ENCODE results near the gene TMA7.

The TMA7 gene

GRCh38 chr3:48451270-48451669, 11.2 kb downstream of the TMA7 start:
- H3K27me3 ChIP-seq (replicated peaks; ENCODE audit: insufficient read depth, low read length), result no peaks in the 10 kb centered on the region
- H3K9ac ChIP-seq (ENCODE audit: low read length), result no peak overlapping the region
- H2AFZ ChIP-seq (ENCODE audit: low read length), result no peak overlapping the region
- H3F3A ChIP-seq (ENCODE audit: insufficient read depth, low read length), result no peaks in the 10 kb centered on the region
- no peaks in the 10 kb centered on the region for H3K9me2 ChIP-seq (replicated peaks; ENCODE audit: insufficient read depth, low read length)
- no peaks in the 10 kb centered on the region; the same call in 1 of the 2 replicates for H3K36me3 ChIP-seq (replicated peaks; ENCODE audit: insufficient read depth, low read length)
- no peak overlapping the region for H3K27ac ChIP-seq (ENCODE audit: low read length)
- no peak for DNase-seq
- no peak overlapping the region for H3K4me3 ChIP-seq (ENCODE audit: low read length)
- no peaks in the 10 kb centered on the region for H3K4me1 ChIP-seq (ENCODE audit: low read length)
- peaks cover 22% of the 10 kb centered on the region for H3K79me2 ChIP-seq (ENCODE audit: low read length)
- H4K20me1 ChIP-seq (ENCODE audit: insufficient read depth, low read length), result no peaks in the 10 kb centered on the region
- H3K9me3 ChIP-seq (replicated peaks; ENCODE audit: insufficient read depth, low read length), result no peaks in the 10 kb centered on the region
- TF ChIP-seq EZH2phosphoT487 (IDR thresholded peaks at IDR 0.05; ENCODE audit: low read length) (no peak), CTCF (IDR thresholded peaks at IDR 0.05; ENCODE audit: low read length) (no peak), EZH2 (optimal IDR thresholded peaks at IDR 0.05; ENCODE audit: low read depth, low read length) (no peak)
- no peak overlapping the region for H3K4me2 ChIP-seq (ENCODE audit: low read depth, low read length)

DNA sequence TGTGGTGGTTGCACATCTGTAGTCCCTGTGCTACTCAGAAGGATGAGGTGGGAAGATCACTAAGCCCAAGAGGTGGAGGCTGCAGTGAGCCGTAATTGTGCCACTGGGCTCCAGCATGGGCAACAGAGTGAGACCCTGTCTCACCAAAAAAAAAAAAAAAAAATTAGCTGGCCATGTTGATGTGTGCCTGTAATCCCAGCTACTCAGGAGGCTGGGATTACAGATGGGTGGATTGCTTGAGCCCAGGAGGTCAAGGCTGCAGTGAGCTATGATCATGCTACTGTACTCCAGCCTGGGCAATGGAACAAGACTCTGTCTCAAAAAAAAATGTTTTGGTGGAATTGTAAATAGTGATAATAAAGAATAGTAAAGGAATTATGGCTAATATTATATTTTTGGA, 16.4 kb downstream of the TMA7 start:
- Histone ChIP-seq H3K4me2 (ENCODE audit: low read depth, low read length) (no peak overlapping the region), H3K27me3 (replicated peaks; ENCODE audit: insufficient read depth, low read length) (no peaks in the 10 kb centered on the region), H4K20me1 (ENCODE audit: insufficient read depth, low read length) (no peaks in the 10 kb centered on the region), H3K9ac (ENCODE audit: low read length) (no peak overlapping the region), H2AFZ (ENCODE audit: low read length) (no peak overlapping the region), H3K79me2 (ENCODE audit: low read length) (no peaks in the 10 kb centered on the region), H3K9me3 (replicated peaks; ENCODE audit: insufficient read depth, low read length) (no peaks in the 10 kb centered on the region), H3K4me1 (ENCODE audit: low read length) (no peaks in the 10 kb centered on the region), H3F3A (ENCODE audit: insufficient read depth, low read length) (no peaks in the 10 kb centered on the region), H3K9me2 (replicated peaks; ENCODE audit: insufficient read depth, low read length) (no peaks in the 10 kb centered on the region), H3K4me3 (ENCODE audit: low read length) (no peak overlapping the region), H3K36me3 (replicated peaks; ENCODE audit: insufficient read depth, low read length) (peaks cover 4% of the 10 kb centered on the region), H3K27ac (ENCODE audit: low read length) (no peak overlapping the region)
- DNase-seq, result peak; percentile 32
- TF ChIP-seq EZH2phosphoT487 (IDR thresholded peaks at IDR 0.05; ENCODE audit: low read length) (no peak), EZH2 (optimal IDR thresholded peaks at IDR 0.05; ENCODE audit: low read depth, low read length) (no peak), CTCF (IDR thresholded peaks at IDR 0.05; ENCODE audit: low read length) (no peak)

DNA sequence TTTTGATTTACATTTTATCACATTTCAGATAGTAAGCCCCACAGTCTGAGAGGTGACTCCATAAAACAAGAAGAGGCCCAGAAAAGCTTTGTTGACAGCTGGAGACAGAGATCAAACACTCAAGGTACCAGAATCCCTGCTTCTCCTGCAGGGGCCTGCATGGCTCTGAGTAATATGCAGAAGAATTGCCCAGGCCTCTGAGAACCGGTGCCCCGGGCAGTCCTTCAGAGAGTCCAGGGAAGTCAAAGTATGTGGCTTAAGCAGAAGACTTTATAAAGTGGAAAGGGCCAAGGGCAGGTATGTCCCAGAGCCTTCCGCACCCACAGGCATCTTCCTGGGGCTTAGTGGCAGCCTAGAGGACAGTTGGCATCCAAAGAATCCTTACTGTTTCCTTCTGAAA, 19.3 kb downstream of the TMA7 start:
- Histone ChIP-seq H3K4me1 (ENCODE audit: low read length) (no peaks in the 10 kb centered on the region), H3K4me3 (ENCODE audit: low read length) (no peak overlapping the region), H3F3A (ENCODE audit: insufficient read depth, low read length) (no peaks in the 10 kb centered on the region), H4K20me1 (ENCODE audit: insufficient read depth, low read length) (no peaks in the 10 kb centered on the region), H3K9me3 (replicated peaks; ENCODE audit: insufficient read depth, low read length) (no peaks in the 10 kb centered on the region), H3K4me2 (ENCODE audit: low read depth, low read length) (no peak overlapping the region), H3K79me2 (ENCODE audit: low read length) (no peaks in the 10 kb centered on the region), H2AFZ (ENCODE audit: low read length) (no peak overlapping the region), H3K36me3 (replicated peaks; ENCODE audit: insufficient read depth, low read length) (peaks cover 4% of the 10 kb centered on the region), H3K27ac (ENCODE audit: low read length) (no peak overlapping the region), H3K9ac (ENCODE audit: low read length) (no peak overlapping the region), H3K27me3 (replicated peaks; ENCODE audit: insufficient read depth, low read length) (no peaks in the 10 kb centered on the region), H3K9me2 (replicated peaks; ENCODE audit: insufficient read depth, low read length) (no peaks in the 10 kb centered on the region)
- TF ChIP-seq EZH2phosphoT487 (IDR thresholded peaks at IDR 0.05; ENCODE audit: low read length) (no peak), EZH2 (optimal IDR thresholded peaks at IDR 0.05; ENCODE audit: low read depth, low read length) (no peak), CTCF (IDR thresholded peaks at IDR 0.05; ENCODE audit: low read length) (no peak)
- no peak for DNase-seq
